NCI-H1048 (cell line): ENCODE results near the gene HAGH.
"Not testable (repeated sequence)": the region's sequence is repeated elsewhere in the genome, so short reads cannot be mapped to it uniquely, and the experiment has no call there.

Source experiments
- DNase-seq: peaks from one replicate; lab custom pipeline; 2025; lab: John Stamatoyannopoulos, UW

HAGH gene

DNA sequence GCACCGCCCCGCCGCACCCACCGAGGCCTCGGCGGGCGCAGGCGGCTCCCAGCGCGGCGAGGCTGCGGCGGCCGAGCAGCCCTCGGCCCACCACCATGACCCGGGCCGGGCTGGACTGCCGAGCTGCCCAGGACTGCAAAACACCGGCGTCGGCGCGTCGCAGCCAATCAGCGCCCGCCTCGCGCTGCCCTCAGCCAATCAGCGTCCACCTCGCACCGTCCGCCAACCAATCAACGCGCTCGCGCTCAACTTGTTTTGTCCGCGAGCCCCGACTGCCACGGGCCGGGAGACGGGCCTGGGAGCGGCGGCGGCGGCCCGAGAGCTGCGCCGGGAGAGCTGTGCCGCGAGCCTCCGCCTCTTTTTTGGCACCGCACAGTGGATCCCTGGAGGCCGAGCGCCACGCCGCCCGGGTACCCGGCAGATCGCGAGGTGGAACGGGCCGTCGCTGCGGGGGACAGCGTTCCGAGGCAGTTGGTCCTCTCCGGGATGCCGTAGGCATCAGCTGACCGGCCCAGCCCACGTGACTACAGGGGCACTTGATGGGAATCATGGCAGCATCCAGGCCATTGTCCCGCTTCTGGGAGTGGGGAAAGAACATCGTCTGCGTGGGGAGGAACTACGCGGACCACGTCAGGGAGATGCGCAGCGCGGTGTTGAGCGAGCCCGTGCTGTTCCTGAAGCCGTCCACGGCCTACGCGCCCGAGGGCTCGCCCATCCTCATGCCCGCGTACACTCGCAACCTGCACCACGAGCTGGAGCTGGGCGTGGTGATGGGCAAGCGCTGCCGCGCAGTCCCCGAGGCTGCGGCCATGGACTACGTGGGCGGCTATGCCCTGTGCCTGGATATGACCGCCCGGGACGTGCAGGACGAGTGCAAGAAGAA lies at the start of gene HAGH, which contains the start of gene FAHD1:
Gene HAGH, minus strand, starts transcription at position 135 of the 883 bp plus-strand sequence. Its CDS starts 38 bp downstream, at position 97.
Gene FAHD1, plus strand, starts transcription at position 516 of the 883 bp plus-strand sequence. Its CDS starts 33 bp downstream, at position 549.
- peak; percentile 19 for DNase-seq

DNA sequence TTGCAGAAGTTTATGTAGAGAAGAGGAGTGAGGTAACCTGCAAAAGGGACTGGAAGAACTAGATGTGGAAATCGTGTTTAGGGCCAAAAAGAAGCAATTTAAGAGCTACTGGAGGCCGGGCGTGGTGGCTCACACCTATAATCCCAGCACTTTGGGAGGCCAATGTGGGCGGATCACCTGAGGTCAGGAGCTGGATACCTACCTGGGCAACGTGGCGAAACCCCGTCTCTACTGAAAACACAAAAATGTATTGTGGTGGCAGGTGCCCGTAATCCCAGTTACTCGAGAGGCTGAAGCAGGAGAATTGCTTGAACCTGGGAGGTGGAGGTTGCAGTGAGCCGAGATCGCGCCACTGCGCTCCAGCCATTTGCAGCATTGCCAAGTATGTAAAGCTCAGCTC lies 49.4 kb upstream of the HAGH start:
- not testable (repeated sequence) for DNase-seq

DNA sequence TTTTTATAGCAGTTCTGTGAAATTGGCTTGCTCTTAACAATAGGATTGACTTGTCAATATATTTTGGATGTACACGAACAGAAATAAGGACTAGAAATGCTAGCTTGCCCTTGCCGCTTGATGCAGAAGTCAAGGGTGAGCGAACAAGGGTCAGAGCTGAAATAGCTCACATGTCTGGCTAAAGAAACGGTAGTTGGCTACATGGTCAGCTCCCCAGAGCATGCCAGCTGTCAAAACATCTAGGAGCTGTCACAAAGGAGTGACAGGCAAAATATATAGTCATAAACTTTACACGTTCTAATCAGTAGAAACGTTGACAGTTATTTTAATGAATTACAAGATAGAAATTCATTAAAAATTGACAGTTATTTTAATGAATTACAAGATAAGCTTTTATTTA lies 48.2 kb upstream of the HAGH start:
- DNase-seq = no peak

DNA sequence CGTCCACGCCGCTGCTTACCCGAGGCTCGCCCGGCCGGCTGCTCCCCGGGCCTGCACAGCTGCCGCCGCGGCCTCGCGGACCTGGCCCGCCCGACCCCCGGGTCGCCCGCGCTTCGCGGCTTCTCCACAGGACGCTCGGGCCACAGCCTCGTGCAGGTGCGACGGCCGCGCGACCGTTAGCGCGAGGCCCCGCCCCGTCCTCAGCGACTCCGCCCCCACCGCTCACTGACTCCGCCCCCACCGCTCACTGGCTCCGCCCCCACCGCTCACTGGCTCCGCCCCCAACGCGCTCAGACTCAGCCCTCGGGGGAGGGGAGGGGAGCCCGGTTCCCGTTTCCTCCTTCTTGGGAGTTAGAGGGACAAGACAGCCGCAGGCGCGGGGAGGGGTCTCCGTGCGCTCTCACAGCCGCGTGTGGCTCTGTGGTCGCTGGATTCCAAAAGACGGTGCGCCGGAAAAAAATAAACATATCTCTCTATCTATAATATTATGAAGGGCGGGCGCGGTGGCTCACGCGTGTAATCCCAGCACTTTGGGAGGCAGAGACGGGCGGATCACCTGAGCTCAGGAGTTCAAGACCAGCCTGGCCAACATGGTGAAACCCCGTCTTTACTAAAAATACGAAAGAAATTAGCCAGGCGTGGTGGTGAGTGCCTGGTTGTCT lies 45.5 kb upstream of the HAGH start, which contains the start of gene MEIOB:
Gene MEIOB, minus strand, starts transcription at position 191 of the 662 bp plus-strand sequence. CDS start 3,989 bp downstream, outside the sequence.
- DNase-seq = no peak

DNA sequence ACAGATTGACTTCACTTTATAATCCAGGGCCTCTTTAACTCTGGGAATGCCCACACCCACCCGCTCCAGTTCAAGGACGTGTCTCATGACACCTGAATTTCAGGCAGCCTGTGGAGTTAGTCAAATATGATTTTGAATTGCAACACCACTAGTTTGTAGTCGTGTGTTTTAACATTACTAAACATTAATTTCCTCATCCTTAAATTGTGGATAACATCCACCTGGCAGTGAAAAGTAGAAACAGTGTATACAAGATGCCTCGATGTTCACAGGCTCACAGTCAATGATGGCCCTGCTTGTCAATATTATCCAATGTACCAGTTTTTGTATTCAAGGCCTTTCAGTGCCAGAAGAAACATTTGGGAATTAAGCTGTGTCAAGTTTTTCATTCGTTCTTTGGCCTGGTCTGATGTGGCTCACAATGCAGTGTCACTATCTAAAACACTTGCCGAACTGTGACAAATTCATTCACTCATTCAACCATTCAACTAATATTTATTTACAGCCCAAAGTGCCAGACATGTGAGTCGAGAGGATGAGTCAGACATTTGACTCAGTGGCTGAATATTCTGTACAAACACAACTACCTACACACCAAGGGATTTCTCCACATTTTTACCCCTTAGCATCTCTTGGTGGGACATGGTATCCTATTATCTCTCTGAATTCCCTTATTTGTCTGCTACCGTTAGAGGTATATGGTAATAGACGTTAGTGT lies 43.9 kb upstream of the HAGH start:
- DNase-seq = no peak

DNA sequence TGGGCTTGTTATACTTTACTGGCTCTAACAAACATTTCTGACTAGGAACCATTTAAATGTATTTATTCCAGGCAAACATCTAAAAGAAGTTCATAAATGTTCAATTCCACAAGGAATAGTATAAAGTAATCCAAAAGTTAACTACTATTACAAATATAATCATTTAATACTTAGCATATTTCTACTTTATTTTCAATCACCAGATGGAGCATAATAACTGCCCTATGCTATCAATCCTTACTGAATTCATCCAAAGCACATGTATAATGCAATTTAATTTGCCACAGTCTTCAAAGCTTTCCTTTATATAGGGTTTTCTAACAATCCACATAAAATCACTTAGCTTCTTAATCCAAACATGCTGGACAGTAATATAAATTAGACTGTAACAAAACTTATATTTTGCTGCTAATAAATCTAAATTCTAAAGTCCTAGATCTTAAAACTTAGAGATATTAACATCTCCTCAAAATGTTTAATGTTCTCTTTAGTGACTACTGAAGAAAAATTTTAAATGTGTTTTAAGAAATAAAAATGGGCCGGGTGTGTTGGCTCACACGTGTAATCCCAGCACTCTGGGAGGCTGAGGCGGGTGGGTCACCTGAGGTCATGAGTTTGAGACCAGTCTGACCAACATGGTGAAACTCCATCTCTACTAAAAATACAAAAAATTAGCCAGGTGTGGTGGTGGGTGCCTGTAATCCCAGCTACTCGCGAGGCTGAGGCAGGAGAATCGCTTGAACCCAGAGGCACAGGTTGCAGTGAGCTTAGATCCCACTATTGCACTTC lies 39.5 kb upstream of the HAGH start:
- DNase-seq = no peak

DNA sequence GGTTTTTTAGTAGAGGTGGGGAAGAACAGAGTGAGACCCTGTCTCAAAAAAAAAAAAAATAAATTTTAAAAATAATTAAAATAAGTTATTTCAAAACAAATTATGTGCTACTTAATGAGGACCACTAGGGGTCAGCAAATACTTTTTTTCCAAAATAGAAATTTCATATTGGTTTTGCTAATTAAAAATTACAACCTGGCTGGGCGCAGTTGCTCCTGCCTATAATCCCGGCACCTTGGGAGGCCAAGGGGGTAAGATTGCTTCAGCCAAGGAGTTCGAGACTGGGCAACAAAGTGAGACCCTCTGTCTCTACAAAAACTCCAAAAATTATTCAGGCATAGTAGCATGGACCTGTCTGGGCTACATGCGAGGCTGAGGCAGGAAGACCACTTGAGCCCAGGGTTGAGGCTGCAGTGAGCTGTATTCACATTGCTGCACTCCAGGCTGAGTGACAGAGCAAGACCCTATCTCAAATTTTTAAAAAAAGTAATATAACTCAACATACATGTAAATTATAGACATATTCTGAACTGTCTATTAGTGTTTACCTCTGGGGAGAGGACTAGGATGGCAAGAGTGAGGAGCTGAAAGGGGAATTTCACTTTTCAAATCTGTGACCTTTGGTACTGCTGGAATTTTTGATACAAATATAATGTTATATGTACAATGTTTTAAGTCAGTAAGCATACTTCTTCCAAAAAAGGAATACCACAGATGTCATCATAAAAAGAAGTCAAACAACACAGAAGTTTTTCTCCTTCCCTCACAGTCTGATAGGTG lies 37.2 kb upstream of the HAGH start:
- no peak for DNase-seq

DNA sequence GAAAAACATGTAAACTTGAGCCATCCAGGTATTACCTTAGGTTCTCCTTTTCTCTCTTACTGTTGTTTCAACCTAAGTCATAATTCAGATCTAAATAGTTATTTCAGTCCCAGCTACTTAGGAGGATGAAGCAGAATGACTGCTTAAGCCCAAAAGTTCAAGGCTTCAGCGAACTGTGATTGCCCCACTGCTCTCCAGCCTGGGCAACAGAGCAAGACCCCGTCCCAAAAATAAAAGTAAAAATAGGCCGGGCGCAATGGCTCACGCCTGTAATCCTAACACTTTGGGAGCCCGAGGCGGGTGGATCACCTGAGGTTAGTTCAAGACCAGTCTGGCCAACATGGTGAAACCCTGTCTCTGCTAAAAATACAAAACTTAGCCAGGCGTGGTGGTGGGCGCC lies 35.8 kb upstream of the HAGH start:
- no peak for DNase-seq

DNA sequence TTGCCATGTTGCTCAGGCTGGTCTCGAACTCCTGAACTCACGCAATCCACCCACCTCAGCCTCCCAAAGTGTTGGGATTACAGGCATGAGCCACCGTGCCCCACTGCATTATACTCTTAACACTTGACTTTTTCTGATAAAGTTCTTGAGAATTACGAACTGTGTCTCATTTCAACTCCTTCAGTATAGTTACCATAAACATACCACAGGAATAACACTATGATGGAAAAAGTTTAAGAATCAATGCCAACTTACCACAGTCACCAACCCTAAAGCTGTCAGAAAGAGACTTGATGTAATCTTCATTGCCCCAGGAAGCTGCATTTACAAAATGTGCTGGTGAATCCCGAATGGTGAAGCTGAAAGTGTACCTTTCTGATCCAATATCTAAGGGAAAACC lies 35.1 kb upstream of the HAGH start:
- no peak for DNase-seq

DNA sequence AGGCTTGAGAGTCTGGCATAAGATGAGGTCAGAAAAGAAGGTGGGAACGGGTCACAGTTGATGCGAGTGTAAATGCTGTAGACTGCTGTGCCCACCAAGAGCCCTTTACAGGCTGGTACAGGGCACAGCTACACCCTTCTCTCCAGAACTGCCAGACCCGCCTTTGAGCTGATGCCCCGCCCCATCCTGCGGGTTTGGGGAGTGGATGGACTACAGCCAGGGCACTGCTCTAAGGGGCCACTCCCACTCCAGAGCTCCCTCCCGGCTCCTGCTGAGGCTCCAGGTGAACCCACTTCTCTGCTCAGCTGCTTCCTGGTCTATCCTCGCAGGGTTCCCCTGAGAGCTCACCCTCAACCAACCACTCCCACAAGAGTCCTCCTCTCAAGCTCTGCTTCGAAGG lies 33.0 kb upstream of the HAGH start:
- no peak for DNase-seq

DNA sequence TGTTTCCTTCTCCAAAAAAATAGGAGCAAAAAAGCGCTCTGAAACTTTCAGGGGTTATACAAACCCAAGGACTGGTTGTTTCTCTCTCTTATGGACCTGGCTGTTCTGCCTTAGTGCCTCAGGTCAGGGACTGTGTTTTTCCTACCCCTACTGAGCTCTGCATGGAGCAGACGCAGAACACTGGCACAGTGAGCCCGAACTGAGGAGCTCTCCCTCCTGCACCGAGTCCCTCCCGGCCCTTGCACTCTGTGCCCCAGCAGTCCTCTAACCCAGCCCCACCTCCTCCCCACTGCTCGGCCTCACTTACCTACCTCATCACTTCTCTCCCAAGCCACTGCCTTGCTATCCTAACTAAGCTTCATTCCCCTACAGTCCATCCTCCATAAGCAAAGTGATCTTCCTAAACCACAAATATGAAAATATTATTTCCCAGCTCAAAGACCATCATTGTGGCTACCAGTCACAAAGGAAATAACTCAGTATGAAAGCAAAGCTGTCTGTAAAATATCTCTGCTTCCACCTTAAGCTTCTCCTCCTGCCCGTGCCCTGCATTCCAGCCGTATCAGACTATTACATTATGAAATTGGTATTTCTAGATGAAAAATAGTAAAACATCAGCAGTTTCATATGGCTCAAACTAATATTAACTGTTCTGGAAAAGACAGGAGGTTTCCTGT lies 31.7 kb upstream of the HAGH start:
- no peak for DNase-seq

DNA sequence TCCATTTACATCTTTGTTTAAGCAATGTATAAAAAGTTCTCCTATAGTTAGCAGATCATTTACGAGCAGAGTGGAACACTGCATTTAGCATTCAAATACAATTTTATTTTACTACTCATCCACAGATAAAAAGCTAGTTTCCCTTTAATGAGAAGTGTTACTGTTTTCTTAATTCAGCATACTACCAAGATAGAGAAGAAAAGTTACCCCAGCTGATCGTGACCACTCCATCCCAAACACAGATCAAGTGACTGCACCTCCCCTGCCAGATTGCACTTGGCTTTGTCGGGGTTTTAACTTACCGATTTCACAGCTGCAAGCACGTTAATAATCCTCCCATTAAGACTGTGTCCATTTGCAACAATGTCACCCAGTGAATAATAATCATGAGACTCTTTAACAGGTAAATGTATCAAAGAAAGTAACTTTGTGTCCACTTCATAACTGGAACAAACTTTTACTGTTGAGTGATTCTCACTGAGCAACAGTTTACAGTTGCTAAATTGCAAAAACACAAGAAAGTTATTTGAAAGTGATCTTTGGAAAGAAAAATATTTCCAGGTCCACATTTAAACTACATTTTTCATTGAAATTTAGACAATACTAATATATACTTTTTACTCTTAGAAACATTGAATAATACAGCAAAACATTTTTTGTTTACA lies 30.9 kb upstream of the HAGH start:
- DNase-seq = no peak

DNA sequence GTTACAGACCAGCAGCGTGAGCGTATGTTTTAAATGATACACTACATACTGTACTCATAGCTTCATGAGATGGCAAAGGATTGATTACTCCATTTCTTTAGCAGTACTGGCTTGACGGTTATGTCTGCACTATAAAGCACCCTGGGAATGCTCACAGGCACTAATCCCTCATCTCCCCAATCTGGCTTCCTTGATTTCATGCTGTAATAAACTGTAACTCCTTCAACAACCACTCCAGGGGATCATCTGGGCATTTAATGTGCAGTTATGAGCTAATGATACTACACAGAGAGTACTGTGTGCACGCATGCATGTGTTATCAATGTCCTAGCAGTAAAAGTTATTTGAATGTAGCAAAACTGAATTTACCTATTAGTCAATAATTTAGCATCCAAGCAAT lies 25.2 kb upstream of the HAGH start:
- no peak for DNase-seq

DNA sequence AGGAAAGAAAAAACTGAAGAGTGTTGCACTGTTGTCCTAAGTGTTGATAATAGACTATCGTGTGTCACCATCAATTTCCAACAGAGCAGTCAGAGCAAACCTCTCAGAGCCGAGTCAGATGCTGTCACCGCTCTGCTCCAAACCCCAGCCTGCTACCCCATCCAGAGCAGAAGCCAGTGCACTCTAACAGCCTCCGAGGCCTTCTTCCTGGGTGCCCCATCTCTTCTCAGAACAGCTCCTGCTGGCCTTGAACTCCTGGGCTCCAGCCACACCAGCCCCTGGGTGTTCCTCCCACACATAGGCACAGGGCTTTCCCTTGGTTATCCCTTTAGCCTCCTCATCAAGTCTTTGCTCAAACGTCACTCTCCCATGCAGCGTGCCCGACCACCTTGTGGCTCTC lies 24.4 kb upstream of the HAGH start:
- DNase-seq = no peak

DNA sequence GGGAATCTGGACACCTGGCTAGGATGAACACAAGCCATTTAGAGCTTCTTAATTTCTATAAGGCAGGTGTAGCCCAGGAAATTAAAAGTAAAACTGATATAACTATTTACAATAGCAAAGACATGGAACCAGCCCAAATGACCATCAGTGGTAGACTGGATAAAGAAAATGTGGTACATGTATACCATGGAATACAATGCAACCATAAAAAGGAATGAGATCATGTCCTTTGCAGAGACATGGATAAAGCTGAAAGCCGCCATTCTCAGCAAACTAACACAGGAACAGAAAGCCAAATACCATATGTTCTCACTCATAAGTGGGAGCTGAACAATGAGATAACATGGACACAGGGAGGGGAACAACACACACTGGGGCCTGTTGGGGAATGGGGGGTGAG lies 19.8 kb upstream of the HAGH start:
- DNase-seq = no peak

DNA sequence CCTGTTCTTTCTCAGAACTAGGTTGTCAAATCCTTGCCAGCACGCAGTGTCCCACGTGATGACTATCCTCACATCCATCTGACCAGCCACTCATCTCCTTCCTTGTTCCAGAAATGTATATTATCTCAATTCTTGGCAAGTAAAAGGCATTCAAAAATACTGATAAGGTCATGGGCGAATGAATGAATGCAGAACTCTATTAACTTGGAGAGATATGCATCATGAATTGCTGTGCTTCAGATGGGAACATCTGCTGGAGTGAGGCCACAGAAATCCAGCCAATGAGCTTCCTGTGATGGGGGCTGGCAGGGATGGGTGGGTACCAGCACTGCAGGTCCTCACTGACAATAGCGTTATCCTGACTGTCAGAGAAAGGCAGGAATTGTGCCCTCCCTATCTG lies 19.4 kb upstream of the HAGH start:
- DNase-seq = no peak

DNA sequence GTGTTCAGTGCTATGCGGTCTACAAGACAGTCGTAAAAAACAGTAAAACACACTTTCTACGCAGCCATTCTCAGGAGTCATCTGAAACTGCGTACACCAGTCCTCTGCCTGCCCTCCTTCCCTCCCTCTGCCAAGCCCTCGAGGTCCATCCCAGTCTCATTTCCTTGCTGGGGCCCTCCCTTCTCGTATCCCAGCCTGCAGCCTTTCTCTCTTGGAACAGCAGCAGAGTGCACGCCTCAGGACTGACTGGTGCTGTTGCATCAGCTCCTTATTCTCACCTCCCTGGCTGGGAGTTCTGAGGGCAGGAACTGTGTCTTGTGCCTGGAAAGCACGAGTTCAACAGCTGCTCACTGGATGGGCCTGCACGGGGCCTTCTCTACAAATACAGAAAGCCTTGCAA lies 12.9 kb upstream of the HAGH start:
- no peak for DNase-seq

DNA sequence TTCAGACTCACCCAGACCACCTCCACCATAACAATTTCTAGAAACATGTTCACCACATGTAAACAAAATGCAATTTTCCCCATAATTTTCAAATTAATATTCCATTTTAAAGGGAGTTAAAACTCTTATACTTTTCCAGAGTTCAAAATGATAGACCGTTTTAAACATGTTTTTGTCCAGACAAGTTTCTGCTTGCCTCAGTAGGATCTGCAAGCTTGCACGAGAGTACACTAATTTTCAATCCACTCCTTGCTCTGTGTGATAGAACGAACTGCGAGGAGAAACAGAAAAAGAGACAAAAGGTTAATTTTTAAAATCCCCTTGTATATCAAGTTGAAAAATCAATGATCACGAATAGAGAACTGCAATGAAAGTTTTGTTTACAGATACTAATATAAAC lies 7.5 kb upstream of the HAGH start:
- no peak for DNase-seq

DNA sequence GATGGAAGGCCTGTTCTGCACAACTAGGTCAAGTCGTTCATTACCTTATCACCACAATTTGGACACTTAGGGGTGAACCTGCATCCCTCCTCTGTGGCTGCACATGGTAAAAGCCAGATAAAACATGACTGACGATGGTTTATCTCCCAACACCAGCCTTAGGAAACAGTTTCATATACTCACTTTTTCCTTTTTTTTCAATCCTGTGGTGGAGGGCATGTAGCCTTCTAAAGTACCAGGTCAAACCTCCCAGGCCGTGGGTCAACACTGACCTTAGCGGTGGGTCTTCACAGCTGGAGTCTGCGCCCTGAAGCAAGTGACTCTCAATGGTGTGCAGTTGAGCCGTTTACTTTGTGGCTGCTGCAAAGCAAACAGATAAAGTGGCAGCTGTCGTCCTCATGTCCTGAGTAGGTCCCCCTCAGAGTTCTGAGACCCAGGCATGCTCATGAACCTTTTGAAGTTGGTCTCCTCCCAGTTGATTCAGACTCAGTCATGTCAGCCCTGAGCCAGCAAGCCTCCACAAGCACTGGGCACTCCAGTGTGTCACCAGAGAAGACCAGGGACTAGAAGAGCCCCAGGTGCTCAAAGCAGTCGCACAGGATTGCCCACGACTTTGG lies 6.3 kb upstream of the HAGH start:
- no peak for DNase-seq
